Cerebellar cortex (tissue), 1 donor: ENCODE results near the gene APC2.
A peak's percentile ranks its signal among the peaks of the same experiment; 100 is the strongest.
"Not testable (repeated sequence)": the region's sequence is repeated elsewhere in the genome, so short reads cannot be mapped to it uniquely, and the experiment has no call there.

Source experiments
- DNase-seq: peaks from one replicate; pipeline ENCODE4 v3.0.0-alpha.2; 2015; ENCODE audit warnings: low spot score

Gene APC2

DNA sequence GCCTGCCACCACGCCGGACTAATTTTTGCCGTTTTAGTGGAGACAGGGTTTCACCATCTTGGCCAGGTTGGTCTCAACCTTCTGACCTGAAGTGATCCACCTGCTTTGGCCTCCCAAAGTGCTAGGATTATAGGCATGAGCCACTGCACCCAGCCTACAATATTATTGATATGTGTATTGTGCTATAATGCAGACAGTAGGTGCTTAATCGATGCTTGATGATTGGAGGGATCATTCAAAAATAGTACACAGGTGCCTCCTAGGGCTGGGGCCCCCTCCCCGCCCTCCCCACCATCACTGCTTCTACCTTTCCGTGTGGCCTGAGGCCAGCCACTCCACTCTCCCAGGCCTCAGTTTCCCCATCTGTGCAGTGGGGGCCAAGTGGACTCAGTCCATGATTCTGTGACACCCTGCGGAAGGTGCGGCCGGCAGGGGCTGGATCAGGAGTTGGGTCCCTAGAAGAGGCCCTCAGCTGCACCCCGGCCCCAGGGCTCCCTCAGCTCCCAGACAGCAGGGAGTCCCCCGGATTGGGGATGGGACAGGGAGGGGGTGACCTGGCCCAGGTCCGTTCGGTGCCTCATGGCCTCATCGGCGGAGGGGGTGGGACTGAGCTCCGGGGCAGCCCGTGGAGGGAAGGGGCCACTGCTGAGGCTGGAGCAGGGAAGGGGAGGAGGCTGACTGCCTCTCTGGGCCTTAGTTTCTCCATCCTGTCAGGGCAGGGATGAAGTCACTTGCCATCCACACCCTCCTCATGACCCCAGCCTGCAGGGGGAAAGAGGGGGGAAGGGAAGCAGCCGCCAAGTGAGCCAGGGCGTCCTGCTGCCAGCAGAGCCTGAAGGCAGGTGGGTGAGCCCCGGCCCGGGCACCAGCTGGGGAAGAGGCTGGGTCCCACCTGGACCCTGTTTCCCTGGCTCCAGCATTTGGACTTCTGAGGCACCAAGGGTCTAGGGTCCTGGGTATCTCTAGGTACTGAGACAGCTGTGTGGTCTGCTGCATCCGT, 61.7 kb downstream of the APC2 start:
- DNase-seq, result no peak

DNA sequence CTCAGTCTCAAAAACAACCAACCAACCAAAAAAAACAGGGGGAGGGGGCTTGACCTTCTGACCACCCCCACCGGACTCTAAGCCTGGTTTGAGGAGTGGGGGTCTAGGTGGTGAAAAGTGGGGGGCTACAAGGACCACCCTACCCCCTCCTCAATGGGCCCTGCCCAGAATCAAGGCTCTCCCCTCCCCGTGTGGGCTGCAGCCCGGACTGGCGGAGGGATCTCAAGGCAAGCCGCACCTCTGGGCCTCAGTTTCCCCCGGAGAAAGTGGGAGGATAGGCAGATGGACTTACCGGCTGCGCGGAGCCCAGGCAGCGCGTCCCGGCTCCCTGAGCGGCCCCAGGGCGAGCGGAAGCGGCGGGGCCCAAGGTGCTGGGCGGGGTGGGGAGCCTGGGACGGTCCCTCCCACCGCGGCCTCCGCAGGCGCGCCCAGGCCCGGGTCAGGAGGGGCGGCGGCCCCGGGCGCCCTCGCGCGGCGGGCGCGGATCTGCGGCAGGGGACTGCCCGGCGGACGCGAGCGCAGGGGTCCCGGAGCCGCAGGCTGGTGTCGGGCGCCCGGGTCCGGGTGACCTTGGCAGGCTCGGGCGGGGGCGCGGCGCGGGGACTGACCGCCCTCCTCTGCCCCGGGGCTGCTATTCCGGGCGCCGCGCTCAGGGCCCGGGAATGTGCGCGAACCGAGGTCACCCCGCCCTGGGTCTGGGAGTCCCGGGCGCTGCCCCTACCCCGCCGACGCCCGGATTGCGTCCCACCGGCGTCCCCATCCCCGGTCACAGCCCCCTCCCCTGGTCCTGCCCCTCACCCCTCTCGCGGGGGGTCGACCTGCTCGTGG, 63.0 kb downstream of the APC2 start, which contains the start of gene ADAMTSL5:
Gene ADAMTSL5 (minus strand): TSS at position 349 of the 828 bp plus-strand sequence. CDS start 2,076 bp downstream, outside the sequence.
- no peak for DNase-seq

DNA sequence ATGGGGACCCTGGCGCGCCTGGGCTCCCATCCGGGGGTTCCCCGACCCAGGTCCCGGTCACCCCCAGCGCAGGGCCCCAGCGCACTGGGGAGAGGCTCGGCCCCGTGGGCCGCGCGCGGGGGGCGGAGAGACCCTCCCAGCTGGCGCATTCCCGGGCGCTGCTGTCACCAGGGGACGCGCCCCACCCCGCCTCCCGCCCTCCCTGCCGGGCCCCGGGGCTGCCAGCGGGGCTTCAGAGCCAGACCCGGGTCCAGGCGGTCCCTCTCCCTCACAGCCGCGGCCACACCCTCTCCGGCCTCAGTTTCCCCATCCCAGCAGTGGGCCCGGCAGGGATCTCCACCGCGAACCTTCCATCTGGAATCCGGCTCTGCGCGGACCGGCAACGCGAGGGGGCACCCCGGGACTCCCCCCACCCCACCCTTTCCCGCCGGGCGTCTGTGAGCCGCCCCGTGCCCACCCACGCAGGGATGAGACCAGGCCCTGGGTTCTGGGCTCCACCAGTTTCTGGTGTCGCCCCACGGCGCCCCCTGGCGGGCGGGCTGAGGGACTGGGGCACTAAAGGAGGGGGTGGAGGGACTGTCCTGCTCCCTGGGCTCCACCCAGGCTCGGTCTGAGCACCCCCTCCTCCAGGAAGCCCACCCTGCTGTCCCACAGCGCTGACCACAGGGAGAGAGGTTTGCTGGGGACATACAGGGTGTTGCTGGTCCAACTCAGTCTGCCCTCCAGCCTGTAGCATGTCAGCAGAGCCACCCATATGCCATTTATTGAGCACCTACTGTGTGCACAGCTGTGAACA, 63.8 kb downstream of the APC2 start:
- DNase-seq, result no peak

DNA sequence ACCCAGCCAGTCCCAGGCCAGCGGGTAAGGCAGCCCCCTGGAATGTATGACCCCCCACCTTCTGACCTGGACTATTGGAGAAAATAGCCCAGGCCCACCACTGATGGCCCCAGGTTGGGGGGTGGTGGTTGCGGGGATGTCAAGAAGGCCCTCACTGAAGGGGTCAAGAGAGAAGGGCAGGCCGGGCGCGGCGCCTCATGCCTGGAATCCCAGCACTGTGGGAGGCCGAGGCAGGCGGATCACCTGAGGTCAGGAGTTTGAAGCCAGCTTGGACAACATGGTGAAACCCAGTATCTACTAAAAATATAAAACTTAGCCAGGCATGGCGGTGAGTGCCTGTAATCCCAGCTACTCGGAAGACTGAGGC, 64.4 kb downstream of the APC2 start:
- DNase-seq, result no peak

DNA sequence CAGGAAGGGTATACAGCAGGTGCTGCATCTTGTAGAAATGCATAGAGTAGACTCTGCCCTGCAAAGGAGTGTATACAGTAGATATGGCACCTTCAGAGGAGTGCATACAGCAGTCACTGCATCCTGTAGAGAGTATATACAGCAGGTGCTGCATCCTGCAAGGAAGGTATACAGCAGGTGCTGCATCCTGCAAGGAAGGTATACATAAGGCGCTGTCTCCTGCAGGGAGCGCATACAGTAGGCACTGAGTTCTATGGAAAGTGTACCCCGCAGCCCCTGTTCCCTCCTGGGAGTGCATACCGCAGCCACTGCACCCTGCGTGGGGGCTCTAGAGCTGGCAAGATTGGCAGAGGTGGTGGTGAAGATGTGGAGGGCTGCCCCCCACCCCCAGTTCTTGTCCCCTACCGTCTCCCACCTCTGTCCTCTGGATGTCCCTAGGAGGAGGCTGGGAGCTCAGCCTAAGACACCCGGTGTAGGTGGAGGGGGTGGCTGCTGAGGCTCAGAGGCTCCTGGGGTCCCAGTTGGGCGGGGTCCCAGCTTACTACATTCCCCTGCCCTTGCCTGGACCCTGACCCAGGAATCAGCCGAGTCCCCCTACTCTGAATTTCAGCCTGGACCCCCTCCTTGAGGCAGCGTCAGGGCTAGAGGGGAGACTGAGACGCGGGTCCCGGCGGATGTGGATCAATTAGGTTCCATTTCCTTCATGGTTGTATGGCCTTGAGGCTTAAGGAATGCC, 65.2 kb downstream of the APC2 start:
- no peak for DNase-seq

DNA sequence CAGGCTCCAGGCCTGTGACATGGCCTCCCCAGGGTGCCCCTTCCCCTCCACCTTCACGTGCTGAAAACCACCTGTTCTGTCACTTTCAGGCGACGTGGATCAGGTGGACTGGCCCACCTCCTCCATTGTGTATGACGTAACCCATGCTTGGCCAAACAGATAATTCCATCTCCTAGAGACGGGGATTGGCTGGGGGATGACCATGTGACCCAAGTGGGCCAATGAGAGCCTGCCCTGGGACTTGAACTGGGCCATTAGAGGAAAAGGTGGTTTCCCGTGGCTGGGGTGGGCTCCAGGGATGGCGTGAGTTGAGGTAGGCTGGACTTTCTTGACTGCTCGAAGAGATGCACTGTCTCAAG, 66.5 kb downstream of the APC2 start:
- DNase-seq, result no peak

DNA sequence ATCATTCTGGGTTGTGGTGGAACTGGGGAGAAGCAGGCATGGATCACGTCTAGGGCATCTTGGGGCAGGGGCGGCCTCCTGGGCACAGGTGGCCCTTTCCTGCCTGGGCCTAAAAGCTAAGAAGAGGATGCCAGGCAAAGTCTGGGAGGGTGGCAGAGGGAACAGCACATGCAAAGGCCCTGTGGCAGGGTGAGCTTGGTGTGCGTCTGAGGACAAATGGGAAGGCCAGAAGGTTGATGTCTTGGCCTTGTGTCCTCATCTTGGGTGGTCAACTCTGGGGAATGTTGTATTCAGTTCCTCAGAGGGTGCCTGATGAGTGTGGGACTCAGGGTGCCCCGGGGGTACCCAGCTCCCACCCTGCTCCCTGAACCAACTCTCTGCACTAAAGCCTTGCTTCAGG, 68.5 kb downstream of the APC2 start:
- no peak for DNase-seq

DNA sequence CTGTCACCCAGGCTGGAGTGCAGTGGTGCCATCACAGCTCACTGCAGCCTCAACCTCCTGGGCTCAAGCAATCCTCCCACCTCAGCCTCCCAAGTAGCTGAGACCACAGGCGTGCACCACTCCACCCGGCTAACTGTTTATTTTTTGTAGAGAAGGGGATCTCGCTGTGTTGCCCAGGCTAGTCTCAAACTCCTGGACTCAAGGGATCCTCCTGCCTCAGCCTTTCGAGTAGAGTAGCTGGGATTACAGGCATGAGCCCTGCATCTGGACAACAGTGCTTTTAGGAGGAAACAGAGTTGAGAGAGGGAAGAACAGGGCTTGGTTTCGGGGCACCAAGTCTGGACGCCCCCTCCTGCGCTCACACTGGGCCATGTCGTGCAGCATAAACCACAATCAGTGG, 69.9 kb downstream of the APC2 start:
- not testable (repeated sequence) for DNase-seq

DNA sequence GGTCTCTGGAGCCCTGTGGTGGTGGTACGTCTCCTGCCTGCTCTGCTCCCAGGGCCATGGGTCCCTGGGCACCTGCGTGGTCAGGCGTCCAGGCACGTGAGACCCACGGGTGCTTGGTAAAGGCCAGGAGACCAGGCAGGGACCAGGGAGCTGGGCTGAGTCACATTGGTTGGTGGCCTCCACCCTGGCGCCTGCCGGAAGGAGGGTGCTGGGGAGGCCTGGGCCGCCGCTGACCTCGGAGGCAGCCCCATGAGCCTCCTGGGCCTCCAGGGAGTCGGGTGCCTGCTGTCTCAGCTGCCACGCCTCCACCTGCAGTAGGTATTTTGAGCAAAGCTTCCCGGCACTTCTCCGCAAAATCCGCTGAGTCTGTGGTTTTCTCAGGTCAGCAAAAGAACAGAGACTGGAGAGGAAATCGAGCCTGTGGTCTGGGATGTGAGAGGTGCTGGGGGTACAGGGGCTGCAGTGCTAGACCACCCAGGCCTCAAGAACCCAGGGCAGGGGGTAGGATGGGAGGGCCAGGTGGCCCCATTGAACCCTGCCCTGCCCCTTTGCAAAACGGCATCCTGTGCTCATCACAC, 70.4 kb downstream of the APC2 start:
- DNase-seq, result no peak

DNA sequence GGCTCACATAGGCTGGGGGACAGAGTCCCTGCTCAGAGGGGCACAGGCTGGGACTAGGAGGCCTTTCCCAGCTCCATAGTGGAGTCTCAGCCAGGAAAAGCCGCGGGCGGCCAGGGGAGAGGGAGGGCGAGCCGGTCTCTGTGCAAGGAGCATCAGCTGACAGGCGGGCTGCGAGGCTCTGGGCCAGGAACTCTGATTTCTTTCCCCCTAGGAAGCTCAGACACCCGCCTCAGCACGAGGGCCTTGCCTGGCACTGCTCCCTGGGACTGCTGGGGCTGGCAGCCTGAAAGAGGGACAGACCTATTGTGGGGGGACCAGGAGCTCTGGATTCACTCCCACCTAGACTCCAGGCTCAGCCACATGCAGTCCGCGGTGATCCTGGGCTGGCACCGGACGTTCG, 71.7 kb downstream of the APC2 start:
- peak; percentile 91 for DNase-seq

DNA sequence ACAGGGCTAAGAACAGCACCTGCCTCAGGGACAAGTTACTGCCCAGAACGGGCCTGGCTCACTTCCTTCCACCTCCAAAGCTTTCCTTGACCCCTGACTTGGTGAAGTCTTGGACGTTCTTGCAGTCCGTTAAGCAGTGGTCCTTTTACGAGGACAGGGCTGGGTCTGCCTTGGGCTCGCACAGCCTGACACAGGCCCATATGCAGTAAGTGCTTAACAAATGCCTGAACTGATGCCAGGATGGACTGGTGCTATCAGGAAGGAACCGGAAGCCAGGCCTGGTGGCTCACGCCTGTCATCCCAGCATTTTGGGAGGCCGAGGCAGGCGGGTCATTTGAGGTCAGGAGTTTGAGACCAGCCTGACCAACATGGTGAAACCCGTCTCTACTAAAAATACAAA, 72.1 kb downstream of the APC2 start:
- DNase-seq, result peak; percentile 69

DNA sequence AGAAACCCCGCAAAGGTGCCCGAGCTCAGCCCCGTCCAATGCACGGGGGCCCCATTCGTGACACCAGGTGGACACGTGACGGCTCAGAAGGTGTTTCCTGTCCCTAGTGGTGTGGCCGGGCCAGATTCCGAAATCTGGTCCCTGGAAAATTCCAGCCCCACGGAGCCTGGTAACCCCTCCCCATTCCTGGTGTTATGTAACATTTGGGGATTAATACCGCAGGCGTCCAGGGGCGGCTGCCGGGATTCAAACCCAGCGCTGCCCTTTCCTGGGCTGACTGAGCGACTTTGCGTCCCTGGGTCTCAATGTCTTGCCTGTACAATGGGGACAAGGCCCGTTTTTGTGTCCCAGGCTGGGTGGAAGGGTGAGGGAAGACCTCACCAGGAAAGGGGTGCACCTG, 72.9 kb downstream of the APC2 start:
- peak; percentile 88 for DNase-seq
